IMR-90 (cell line): ENCODE measurements around the gene ZNF775. TPM values are rescaled to one million over a fixed set of nuclear protein-coding genes. Genes with fewer than 3 reads are reported as not detected.

Experiments
- ATAC-seq: fragments of 200-7000 bp; cut with Tn5 transposase; 2 replicates; pipeline ENCODE4 v1.9.1; 2020; ENCODE audit warnings: low read depth, mild to moderate bottlenecking, moderate library complexity
- BruUV-seq: library from RNA; stranded (reverse); fragments of 400-500 nt; replicated peaks from 2 replicates; lab custom pipeline; 2021; lab: Mats Ljungman, UMichigan
- CTCF ChIA-PET: fragments of 300-600 bp; formaldehyde crosslinking; extraction: SDS; loops from one replicate; lab custom pipeline; 2021; ENCODE audit warnings: antibody characterized with exemption; lab: Yijun Ruan, JAX
- POLR2A ChIA-PET: fragments of 300-600 bp; sonication (Branson Sonifier 250); formaldehyde crosslinking; loops from one replicate; lab custom pipeline; 2022; ENCODE audit warnings: antibody characterized with exemption; ENCODE audit not compliant: unreplicated experiment; lab: Charles Lee
- DNase-seq: peaks from one replicate; pipeline ENCODE4 v3.0.0; 2013
- H2AFZ ChIP-seq: replicated peaks from 2 replicates; pipeline ENCODE3; 2013; ENCODE audit warnings: low read length, mild to moderate bottlenecking; ENCODE audit not compliant: poor library complexity
- H2AK5ac ChIP-seq: 2 replicates; pipeline ENCODE4 v1.6.1; 2013; ENCODE audit warnings: low read depth, low read length, inconsistent platforms
- H2AK9ac ChIP-seq: replicated peaks from 2 replicates; pipeline ENCODE3; 2013; ENCODE audit warnings: mild to moderate bottlenecking, low read depth, low read length, moderate library complexity; ENCODE audit not compliant: poor library complexity
- H2BK120ac ChIP-seq: 2 replicates; pipeline ENCODE4 v1.6.1; 2013; ENCODE audit warnings: low read depth, low read length, inconsistent platforms
- H2BK15ac ChIP-seq: 3 replicates; pipeline ENCODE4 v1.6.1; 2013; ENCODE audit warnings: low read depth, low read length, inconsistent platforms
- H2BK20ac ChIP-seq: 2 replicates; pipeline ENCODE4 v1.6.1; 2013; ENCODE audit warnings: low read depth, mild to moderate bottlenecking, inconsistent platforms, low read length, moderate library complexity
- H2BK5ac ChIP-seq: 2 replicates; pipeline ENCODE4 v1.6.1; 2013; ENCODE audit warnings: mild to moderate bottlenecking, low read depth, low read length, inconsistent platforms; ENCODE audit not compliant: poor library complexity, severe bottlenecking
- H3K14ac ChIP-seq: replicated peaks from 2 replicates; pipeline ENCODE4 v1.6.1; 2013; ENCODE audit warnings: low read depth, low read length, inconsistent platforms
- H3K18ac ChIP-seq: 2 replicates; pipeline ENCODE4 v1.6.1; 2013; ENCODE audit warnings: low read depth, low read length, control low read depth
- H3K23ac ChIP-seq: 2 replicates; pipeline ENCODE4 v1.6.1; 2013; ENCODE audit warnings: low read depth, low read length, inconsistent platforms
- H3K27ac ChIP-seq: 2 replicates; pipeline ENCODE4 v1.5.1; 2013; ENCODE audit warnings: mild to moderate bottlenecking, control low read depth, low read length; ENCODE audit not compliant: insufficient read depth
- H3K27me3 ChIP-seq: 2 replicates; pipeline ENCODE4 v1.6.1; 2013; ENCODE audit warnings: low read length; ENCODE audit not compliant: control insufficient read depth, insufficient read depth
- H3K36me3 ChIP-seq: 2 replicates; pipeline ENCODE4 v1.6.1; 2013; ENCODE audit warnings: low read length, mixed read lengths; ENCODE audit not compliant: control insufficient read depth, insufficient read depth
- H3K4ac ChIP-seq: 2 replicates; pipeline ENCODE4 v1.6.1; 2013; ENCODE audit warnings: low read depth, low read length, inconsistent platforms
- H3K4me1 ChIP-seq: 2 replicates; pipeline ENCODE4 v1.6.1; 2013; ENCODE audit warnings: low read length, mixed read lengths; ENCODE audit not compliant: control insufficient read depth, insufficient read depth
- H3K4me2 ChIP-seq: 2 replicates; pipeline ENCODE4 v1.6.1; 2013; ENCODE audit warnings: low read depth, mild to moderate bottlenecking, control low read depth, low read length, moderate library complexity
- H3K4me3 ChIP-seq: 2 replicates; pipeline ENCODE4 v1.5.1; 2013; ENCODE audit warnings: low read depth, mild to moderate bottlenecking, control low read depth, low read length, moderate library complexity; ENCODE audit not compliant: insufficient read depth
- H3K56ac ChIP-seq: 2 replicates; pipeline ENCODE4 v1.6.1; 2013; ENCODE audit warnings: low read length, inconsistent platforms; ENCODE audit not compliant: insufficient read depth; ENCODE audit errors: extremely low read depth
- H3K79me1 ChIP-seq, 2 experiments: 2 replicates each; pipeline ENCODE4 v1.6.1; 2013; ENCODE audit warnings: low read length in 2 of 2, inconsistent platforms in 1 of 2, low read depth in 1 of 2
- H3K9ac ChIP-seq: 2 replicates; pipeline ENCODE4 v1.6.1; 2013; ENCODE audit warnings: low read depth, low read length, control low read depth
- H3K9me1 ChIP-seq: 2 replicates; pipeline ENCODE4 v1.6.1; 2013; ENCODE audit warnings: low read length, inconsistent platforms; ENCODE audit not compliant: insufficient read depth
- H3K9me3 ChIP-seq: 2 replicates; pipeline ENCODE4 v1.6.1; 2013; ENCODE audit warnings: low read length; ENCODE audit not compliant: control insufficient read depth, insufficient read depth
- H4K20me1 ChIP-seq: 2 replicates; pipeline ENCODE4 v1.6.1; 2013; ENCODE audit warnings: low read length, inconsistent platforms; ENCODE audit not compliant: insufficient read depth
- H4K5ac ChIP-seq: 2 replicates; pipeline ENCODE4 v1.6.1; 2013; ENCODE audit warnings: mild to moderate bottlenecking, low read depth, low read length, control low read depth
- H4K8ac ChIP-seq, 2 experiments: 2 replicates each; pipeline ENCODE4 v1.6.1; 2013; ENCODE audit warnings: low read depth in 2 of 2, low read length in 2 of 2, control low read depth in 1 of 2, inconsistent platforms in 1 of 2
- H4K91ac ChIP-seq: 2 replicates; pipeline ENCODE4 v1.6.1; 2013; ENCODE audit warnings: low read depth, low read length, inconsistent platforms; ENCODE audit not compliant: insufficient read depth
- BHLHE40 ChIP-seq: fragments of 150-350 bp; IDR thresholded peaks from 2 replicates; pipeline ENCODE4 v1.6.1; 2016; ENCODE audit warnings: mild to moderate bottlenecking, low read depth, low read length
- CHD1 ChIP-seq: IDR thresholded peaks from 2 replicates; pipeline ENCODE4 v1.6.1; 2012; ENCODE audit warnings: low read depth, low read length, improper control_type of control experiment
- MAZ ChIP-seq: IDR thresholded peaks from 2 replicates; pipeline ENCODE4 v1.6.1; 2012; ENCODE audit warnings: low read depth, mild to moderate bottlenecking, low read length, improper control_type of control experiment, moderate library complexity, borderline replicate concordance
- RFX5 ChIP-seq: IDR thresholded peaks from 2 replicates; pipeline ENCODE4 v1.8.0; 2012; ENCODE audit warnings: low read depth, mild to moderate bottlenecking, low read length, moderate library complexity
- USF2 ChIP-seq: fragments of 150-350 bp; IDR thresholded peaks from 2 replicates; pipeline ENCODE4 v1.6.1; 2017; ENCODE audit warnings: mild to moderate bottlenecking, antibody characterized with exemption, low read length, low read depth
- WGBS, 2 experiments: methylation state at CpG; one replicate each; pipeline versions ENCODE4 v1.1.5 to v1.1.7; 2013; ENCODE audit warnings: missing lambda C conversion rate in 2 of 2; ENCODE audit not compliant: insufficient read length in 1 of 2; ENCODE audit errors: extremely low coverage in 2 of 2; 5-methylcytosine and 5-hydroxymethylcytosine counted together
- dilution Hi-C: fragments of 300-500 bp; cut with HindIII; formaldehyde crosslinking; loops from one replicate; pipeline ENCODE4 v1.14.3; 2018; ENCODE audit warnings: low sequenced_read_pairs; ENCODE audit not compliant: unreplicated experiment
- in situ Hi-C: fragments of 300-500 bp; cut with MboI; formaldehyde crosslinking; loops from 3 replicates; pipeline ENCODE4 v1.14.3; 2019; ENCODE audit warnings: low sequenced_read_pairs, inconsistent platforms, mixed read lengths
- intact Hi-C: fragments of 100-400 bp; cut with micrococcal nuclease; formaldehyde crosslinking; loops from 2 replicates; pipeline ENCODE4 v1.10.0; 2022
- polyA plus RNA-seq, 3 experiments: library from polyadenylated mRNA; depleted of rRNA; stranded (reverse); fragments of >200 nt; gene quantifications; 2 replicates each; pipeline ENCODE4 v1.2.3, GENCODE V29; 2012; ENCODE audit warnings: low replicate concordance in 1 of 3
- total RNA-seq: library from RNA; depleted of rRNA; stranded (reverse); fragments of >200 nt; gene quantifications from 2 replicates; pipeline ENCODE4 v1.2.3, GENCODE V29; 2012

The ZNF775 gene
- total and polyA plus RNA-seq, 2 of the 4 experiments (the other 2 are of a cell fraction) = 1.4 to 2.6 TPM

- H3K27me3 ChIP-seq = no peaks in the 10 kb centered on the region
- CTCF ChIA-PET = interaction anchor here (1.2 kb wide), 1 partner anchor 14 kb away, joined by 3 read pairs; no protein-coding TSS in a partner anchor
- no peak overlapping the region for H2BK120ac ChIP-seq
- peaks cover 2% of the 10 kb centered on the region; the same call in 1 of the 2 replicates for H3K9me1 ChIP-seq
- peaks cover 38% of the 10 kb centered on the region for H3K36me3 ChIP-seq
- no peak overlapping the region for H3K4ac ChIP-seq
- no peak for DNase-seq
- H3K9me3 ChIP-seq = no peaks in the 10 kb centered on the region
- H3K79me1 ChIP-seq = peaks cover 21 to 48% of the 10 kb centered on the region in 2 experiments; a peak in 3 of 4 replicates
- H4K91ac ChIP-seq = no peak overlapping the region
- H2BK5ac ChIP-seq = no peak overlapping the region
- H3K14ac ChIP-seq = no peak overlapping the region
- no peak overlapping the region for H2BK20ac ChIP-seq
- POLR2A ChIA-PET = interaction anchor here (0.7 kb wide), 1 partner anchor 37 kb away, joined by 6 read pairs; no protein-coding TSS in a partner anchor
- no peak overlapping the region for H4K8ac ChIP-seq
- peaks cover 18% of the 10 kb centered on the region for H3K4me1 ChIP-seq
- peaks cover 9% of the 10 kb centered on the region for H4K20me1 ChIP-seq
- dilution Hi-C loops = no loop called here
- no peak overlapping the region for H3K4me2 ChIP-seq
- H3K18ac ChIP-seq = no peak overlapping the region
- 89% methylated on average over 34 of the region's 79 CpGs; no CpG with 5 or more reads in 1 of the 2 experiments for WGBS, 2 experiments
- no peak overlapping the region for H3K23ac ChIP-seq
- H2AK5ac ChIP-seq = no peak overlapping the region
- H2BK15ac ChIP-seq = no peak overlapping the region
- no peak for TF ChIP-seq BHLHE40
- no peak for TF ChIP-seq CHD1
- TF ChIP-seq RFX5 = no peak
- no peak for TF ChIP-seq MAZ
- TF ChIP-seq USF2 = no peak
- H4K5ac ChIP-seq = no peak overlapping the region
- no peak overlapping the region for H3K56ac ChIP-seq
- no peak for ATAC-seq
- no peak overlapping the region for H3K4me3 ChIP-seq
- H2AFZ ChIP-seq = no peak overlapping the region
- no peak overlapping the region for H3K27ac ChIP-seq
- in situ Hi-C loops = no loop called here
- H3K9ac ChIP-seq = no peak overlapping the region
- intact Hi-C loops = no loop called here
- no TSS peak for BruUV-seq
- H2AK9ac ChIP-seq = peak overlapping the region; percentile 66
These were observed 6.7 kb upstream of the ZNF775 start for GRCh38 chr7:150372271-150373048.
